ENCODE measurements around the gene TBC1D24. TPM values are rescaled to one million over a fixed set of nuclear protein-coding genes. Genes with fewer than 3 reads are reported as not detected.

TBC1D24 gene
- polyA plus RNA-seq, 1 donor (not counting 4 experiments of a cell fraction or from before 2014, with no cell fraction given), result 3.0 TPM

DNA sequence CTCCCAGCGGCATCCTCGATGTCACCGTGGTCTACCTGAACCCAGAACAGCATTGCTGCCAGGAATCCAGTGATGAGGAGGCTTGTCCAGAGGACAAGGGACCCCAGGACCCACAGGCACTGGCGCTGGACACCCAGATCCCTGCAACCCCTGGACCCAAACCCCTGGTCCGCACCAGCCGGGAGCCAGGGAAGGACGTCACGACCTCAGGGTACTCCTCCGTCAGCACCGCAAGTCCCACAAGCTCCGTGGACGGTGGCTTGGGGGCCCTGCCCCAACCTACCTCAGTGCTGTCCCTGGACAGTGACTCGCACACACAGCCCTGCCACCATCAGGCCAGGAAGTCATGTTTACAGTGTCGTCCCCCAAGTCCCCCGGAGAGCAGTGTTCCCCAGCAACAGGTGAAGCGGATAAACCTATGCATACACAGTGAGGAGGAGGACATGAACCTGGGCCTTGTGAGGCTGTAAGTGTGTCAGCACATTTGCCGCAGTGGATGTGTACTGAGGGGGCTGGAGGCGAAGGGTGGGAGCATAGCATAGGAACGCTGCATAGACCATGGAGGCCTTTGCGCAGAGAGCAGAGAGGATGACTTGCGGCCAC, 18.3 kb upstream of the TBC1D24 start:
- Histone ChIP-seq H3K9ac (ENCODE audit: control insufficient read depth, extremely low read depth, insufficient read depth, low read length) (no peak overlapping the region), H4K20me1 (ENCODE audit: control insufficient read depth, extremely low read depth, insufficient read depth, low read length) (no peaks in the 10 kb centered on the region), H3K9me1 (ENCODE audit: control insufficient read depth, extremely low read depth, insufficient read depth, low read length) (no peaks in the 10 kb centered on the region), H3K4me2 (ENCODE audit: control insufficient read depth, extremely low read depth, insufficient read depth, low read depth, low read length) (no peak overlapping the region), H3K4me1 (ENCODE audit: control insufficient read depth, extremely low read depth, insufficient read depth, low read length) (peaks cover 10% of the 10 kb centered on the region), H3K79me2 (ENCODE audit: control insufficient read depth, insufficient read depth, low read length) (no peaks in the 10 kb centered on the region), H3K36me3 (ENCODE audit: control insufficient read depth in 2 of 2, extremely low read depth in 1 of 2, insufficient read depth in 2 of 2, low read length in 2 of 2) (peaks cover 12 to 35% of the 10 kb centered on the region in 2 experiments), H3K27me3 (ENCODE audit: control insufficient read depth, extremely low read depth, insufficient read depth, low read length) (no peaks in the 10 kb centered on the region), H3K27ac (ENCODE audit: control insufficient read depth, insufficient read depth, low read length) (no peak overlapping the region), H3K9me3 (ENCODE audit: control insufficient read depth, low read depth, low read length) (no peaks in the 10 kb centered on the region), H2AFZ (ENCODE audit: control insufficient read depth, low read length) (no peak overlapping the region), H3K4me3 (ENCODE audit: control insufficient read depth in 2 of 3, extremely low read depth in 1 of 3, insufficient read depth in 2 of 3, low read depth in 1 of 3, low read length in 3 of 3) (no peak overlapping the region)
- DNase-seq (ENCODE audit: low read depth, low spot score), result no peak
- TF ChIP-seq, protein P1, sequence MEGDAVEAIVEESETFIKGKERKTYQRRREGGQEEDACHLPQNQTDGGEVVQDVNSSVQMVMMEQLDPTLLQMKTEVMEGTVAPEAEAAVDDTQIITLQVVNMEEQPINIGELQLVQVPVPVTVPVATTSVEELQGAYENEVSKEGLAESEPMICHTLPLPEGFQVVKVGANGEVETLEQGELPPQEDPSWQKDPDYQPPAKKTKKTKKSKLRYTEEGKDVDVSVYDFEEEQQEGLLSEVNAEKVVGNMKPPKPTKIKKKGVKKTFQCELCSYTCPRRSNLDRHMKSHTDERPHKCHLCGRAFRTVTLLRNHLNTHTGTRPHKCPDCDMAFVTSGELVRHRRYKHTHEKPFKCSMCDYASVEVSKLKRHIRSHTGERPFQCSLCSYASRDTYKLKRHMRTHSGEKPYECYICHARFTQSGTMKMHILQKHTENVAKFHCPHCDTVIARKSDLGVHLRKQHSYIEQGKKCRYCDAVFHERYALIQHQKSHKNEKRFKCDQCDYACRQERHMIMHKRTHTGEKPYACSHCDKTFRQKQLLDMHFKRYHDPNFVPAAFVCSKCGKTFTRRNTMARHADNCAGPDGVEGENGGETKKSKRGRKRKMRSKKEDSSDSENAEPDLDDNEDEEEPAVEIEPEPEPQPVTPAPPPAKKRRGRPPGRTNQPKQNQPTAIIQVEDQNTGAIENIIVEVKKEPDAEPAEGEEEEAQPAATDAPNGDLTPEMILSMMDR (optimal IDR thresholded peaks at IDR 0.05 in 1 of 3, IDR thresholded peaks at IDR 0.05 in 1 of 3, conservative IDR thresholded peaks at IDR 0.05 in 1 of 3; ENCODE audit: extremely low read depth in 1 of 3, insufficient read depth in 2 of 3, low read length in 3 of 3), result no peak
- TF ChIP-seq EZH2 (IDR thresholded peaks at IDR 0.05; ENCODE audit: low read length), result no peak
- no peak for FAIRE-seq
- dilution Hi-C loops (cut with MboI; ENCODE audit: extremely low pct_ligation_motif_present, low sequenced_read_pairs), result no loop called here

- Histone ChIP-seq H2AFZ (ENCODE audit: control insufficient read depth, low read length) (no peak overlapping the region), H3K36me3 (ENCODE audit: control insufficient read depth in 2 of 2, extremely low read depth in 1 of 2, insufficient read depth in 2 of 2, low read length in 2 of 2) (peaks cover 12 to 30% of the 10 kb centered on the region in 2 experiments), H3K4me2 (ENCODE audit: control insufficient read depth, extremely low read depth, insufficient read depth, low read depth, low read length) (no peak overlapping the region), H3K79me2 (ENCODE audit: control insufficient read depth, insufficient read depth, low read length) (no peaks in the 10 kb centered on the region), H3K4me3 (ENCODE audit: control insufficient read depth in 2 of 3, extremely low read depth in 1 of 3, insufficient read depth in 2 of 3, low read depth in 1 of 3, low read length in 3 of 3) (no peak overlapping the region), H3K27me3 (ENCODE audit: control insufficient read depth, extremely low read depth, insufficient read depth, low read length) (no peaks in the 10 kb centered on the region), H4K20me1 (ENCODE audit: control insufficient read depth, extremely low read depth, insufficient read depth, low read length) (no peaks in the 10 kb centered on the region), H3K4me1 (ENCODE audit: control insufficient read depth, extremely low read depth, insufficient read depth, low read length) (peaks cover 10% of the 10 kb centered on the region), H3K9me3 (ENCODE audit: control insufficient read depth, low read depth, low read length) (no peaks in the 10 kb centered on the region), H3K9ac (ENCODE audit: control insufficient read depth, extremely low read depth, insufficient read depth, low read length) (no peak overlapping the region), H3K27ac (ENCODE audit: control insufficient read depth, insufficient read depth, low read length) (no peak overlapping the region), H3K9me1 (ENCODE audit: control insufficient read depth, extremely low read depth, insufficient read depth, low read length) (no peaks in the 10 kb centered on the region)
- FAIRE-seq (no peak), DNase-seq (ENCODE audit: low read depth, low spot score) (no peak)
- dilution Hi-C loops (cut with MboI; ENCODE audit: extremely low pct_ligation_motif_present, low sequenced_read_pairs), result no loop called here
- TF ChIP-seq, protein P1 (optimal IDR thresholded peaks at IDR 0.05 in 1 of 3, IDR thresholded peaks at IDR 0.05 in 1 of 3, conservative IDR thresholded peaks at IDR 0.05 in 1 of 3; ENCODE audit: extremely low read depth in 1 of 3, insufficient read depth in 2 of 3, low read length in 3 of 3), result no peak
- TF ChIP-seq EZH2 (IDR thresholded peaks at IDR 0.05; ENCODE audit: low read length), result no peak
Observed at GRCh38 chr16:2457267-2457666, 17.7 kb upstream of the TBC1D24 start.
